K562 (cell line): ENCODE data around the gene SEPTIN1. TPM values are rescaled to one million over a fixed set of nuclear protein-coding genes. Genes with fewer than 3 reads are reported as not detected.
A peak's percentile ranks its signal among the peaks of the same experiment; 100 is the strongest.

Experiments
- BRF1 ChIP-seq: IDR thresholded peaks from 3 replicates; pipeline ENCODE4 v1.6.1; 2011; ENCODE audit warnings: borderline replicate concordance, mild to moderate bottlenecking; ENCODE audit not compliant: insufficient read length; ENCODE audit errors: extremely low read depth
- CBX3 ChIP-seq, 2 experiments: IDR thresholded peaks; 1 replicate in 1 of 2; 2 replicates in 1 of 2; pipeline ENCODE4 v1.6.1; 2012; ENCODE audit warnings: inconsistent platforms in 2 of 2, low read length in 2 of 2, borderline replicate concordance in 1 of 2, control low read depth in 1 of 2
- HNRNPLL ChIP-seq: fragments of 200-400 bp; formaldehyde crosslinking; IDR thresholded peaks from 2 replicates; pipeline ENCODE4 v1.6.1; 2017; ENCODE audit warnings: low read length, low read depth, mild to moderate bottlenecking; ENCODE audit not compliant: poor library complexity, severe bottlenecking
- JUND ChIP-seq, 2 experiments: IDR thresholded peaks; 2 replicates in 1 of 2; 3 replicates in 1 of 2; pipeline ENCODE4 v1.6.1; 2011; ENCODE audit warnings: borderline replicate concordance in 2 of 2, low read depth in 2 of 2, low read length in 2 of 2, improper control_type of control experiment in 1 of 2, missing biosample characterization in 1 of 2, missing genetic modification characterization in 1 of 2, missing genetic modification reagents in 1 of 2
- NEUROD1 ChIP-seq: fragments of 150-350 bp; IDR thresholded peaks from 2 replicates; pipeline ENCODE4 v1.6.1; 2014; ENCODE audit warnings: borderline replicate concordance, low read length, low read depth; ENCODE audit not compliant: partially characterized antibody
- PPARD ChIP-seq: fragments of 250-450 bp; sonication (Bioruptor Pico); IDR thresholded peaks from 2 replicates; pipeline ENCODE4 v1.8.0; 2022; ENCODE audit warnings: inconsistent platforms, mild to moderate bottlenecking, moderate library complexity
- RNF2 ChIP-seq: sonication (generic); IDR thresholded peaks from 2 replicates; pipeline ENCODE4 v1.6.1; 2016
- SNIP1 ChIP-seq: fragments of 450-650 bp; IDR thresholded peaks from 2 replicates; pipeline ENCODE4 v1.7.1; 2017; ENCODE audit warnings: low read depth, mild to moderate bottlenecking
- SOX6 ChIP-seq: fragments of 450-650 bp; IDR thresholded peaks from 2 replicates; pipeline ENCODE4 v1.6.1; 2014; ENCODE audit warnings: mild to moderate bottlenecking
- ZKSCAN3 ChIP-seq: fragments of 250-450 bp; sonication (Bioruptor Pico); IDR thresholded peaks from 2 replicates; pipeline ENCODE4 v1.4.0; 2020
- ZKSCAN8 ChIP-seq: fragments of 200-800 bp; sonication (Bioruptor generic); IDR thresholded peaks from 2 replicates; pipeline ENCODE4 v1.6.1; 2016; ENCODE audit warnings: missing genetic modification characterization, missing compliant biosample characterization
- ZNF780A ChIP-seq: fragments of 250-450 bp; sonication (Bioruptor Pico); IDR thresholded peaks from 2 replicates; pipeline ENCODE4 v1.5.0; 2021; ENCODE audit warnings: mild to moderate bottlenecking
- polyA plus RNA-seq, 8 experiments: library from polyadenylated mRNA; depleted of rRNA in 4 of 8; stranded (reverse) in 5 of 8; unstranded in 3 of 8; fragments of >200 nt; fragmentation: Nextera tagmentation in 2 of 8; fragmentation: Illumina TruSeq in 1 of 8; extraction: Ambion mirVana in 2 of 8; extraction: Trizol in 1 of 8; gene quantifications; 2 replicates each; pipeline versions ENCODE4 v1.2.1 to v1.2.3, GENCODE V29; 2011 to 2014; ENCODE audit warnings: inconsistent platforms in 1 of 8, missing spikeins in 1 of 8
- total RNA-seq, 7 experiments: library from RNA; depleted of rRNA in 6 of 7; stranded (reverse); fragments of >200 nt in 6 of 7; fragmentation: Illumina TruSeq in 2 of 7; extraction: Trizol in 2 of 7; gene quantifications; 2 replicates each; pipeline versions ENCODE4 v1.2.1 to v1.2.3, GENCODE V29; 2011 to 2021; ENCODE audit warnings: low replicate concordance in 1 of 7
- TF ChIP-seq, protein P1 (sequence below): fragments of 250-450 bp; sonication (Bioruptor Pico); IDR thresholded peaks from 2 replicates; pipeline ENCODE4 v1.5.0; 2021; ENCODE audit warnings: mild to moderate bottlenecking, moderate library complexity
- TF ChIP-seq, protein P2 (sequence below): sonication (generic); formaldehyde crosslinking; IDR thresholded peaks from 2 replicates; pipeline ENCODE4 v1.8.0; 2022; ENCODE audit warnings: mild to moderate bottlenecking, missing genetic modification reagents
- TF ChIP-seq, protein P3 (sequence below): IDR thresholded peaks from 2 replicates; pipeline ENCODE4 v1.6.1; 2016; ENCODE audit warnings: missing genetic modification characterization, missing compliant biosample characterization
- TF ChIP-seq, protein P4 (sequence below): fragments of 450-650 bp; IDR thresholded peaks from 2 replicates; pipeline ENCODE4 v1.6.1; 2016; ENCODE audit warnings: mild to moderate bottlenecking

SEPTIN1 gene
- total and polyA plus RNA-seq, 9 of the 15 experiments (the other 6 are each of a cell fraction or from before 2014, with no cell fraction given): 0.23 to 5.6 (median 1.7) TPM; not detected in 1

DNA sequence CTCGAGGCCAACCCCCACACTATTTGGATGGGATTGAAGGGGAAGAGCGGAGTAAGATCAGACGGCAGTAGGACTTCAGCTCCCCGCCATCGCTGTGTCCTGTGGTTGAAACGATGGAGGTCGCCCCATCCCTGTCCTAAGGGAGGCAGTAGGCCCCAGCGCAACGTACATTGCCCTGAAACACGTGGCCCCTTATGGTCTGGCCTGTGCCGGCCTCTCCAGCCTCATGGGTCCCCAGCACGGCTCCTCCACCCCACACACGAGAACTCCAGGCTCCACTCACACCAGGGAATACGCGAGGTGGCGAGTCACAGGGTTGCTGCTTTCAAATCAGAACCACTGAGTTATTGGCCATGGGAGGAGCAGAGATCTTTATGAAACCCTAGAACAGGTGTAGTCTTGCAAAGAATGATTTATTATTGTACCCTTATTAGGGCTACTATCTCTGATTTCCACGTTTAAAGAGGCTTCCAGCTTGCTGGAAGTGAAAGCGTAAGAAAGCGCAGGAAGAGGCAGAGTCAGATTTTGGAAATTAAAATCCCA, 48.1 kb upstream of the SEPTIN1 start (continued):
- TF ChIP-seq RNF2 (peak; percentile 67; the same call in 1 of the 2 replicates), SNIP1 (no peak), ZKSCAN8 (no peak; the same call in 1 of the 2 replicates), SOX6 (no peak), HNRNPLL (no peak), JUND (IDR thresholded peaks at IDR 0.05; ENCODE audit: borderline replicate concordance, low read depth, low read length) (no peak), JUND (tag; IDR thresholded peaks at IDR 0.05; ENCODE audit: borderline replicate concordance, low read depth, low read length) (no peak), ZKSCAN3 (CRISPR knock-in tag) (no peak), CBX3 (IDR thresholded peaks at IDR 0.05; ENCODE audit: borderline replicate concordance in 1 of 2, low read length in 2 of 2) (no peak), NEUROD1 (no peak), BRF1 (no peak), PPARD (CRISPR knock-in tag) (no peak), ZNF780A (no peak)
- TF ChIP-seq, protein P1, sequence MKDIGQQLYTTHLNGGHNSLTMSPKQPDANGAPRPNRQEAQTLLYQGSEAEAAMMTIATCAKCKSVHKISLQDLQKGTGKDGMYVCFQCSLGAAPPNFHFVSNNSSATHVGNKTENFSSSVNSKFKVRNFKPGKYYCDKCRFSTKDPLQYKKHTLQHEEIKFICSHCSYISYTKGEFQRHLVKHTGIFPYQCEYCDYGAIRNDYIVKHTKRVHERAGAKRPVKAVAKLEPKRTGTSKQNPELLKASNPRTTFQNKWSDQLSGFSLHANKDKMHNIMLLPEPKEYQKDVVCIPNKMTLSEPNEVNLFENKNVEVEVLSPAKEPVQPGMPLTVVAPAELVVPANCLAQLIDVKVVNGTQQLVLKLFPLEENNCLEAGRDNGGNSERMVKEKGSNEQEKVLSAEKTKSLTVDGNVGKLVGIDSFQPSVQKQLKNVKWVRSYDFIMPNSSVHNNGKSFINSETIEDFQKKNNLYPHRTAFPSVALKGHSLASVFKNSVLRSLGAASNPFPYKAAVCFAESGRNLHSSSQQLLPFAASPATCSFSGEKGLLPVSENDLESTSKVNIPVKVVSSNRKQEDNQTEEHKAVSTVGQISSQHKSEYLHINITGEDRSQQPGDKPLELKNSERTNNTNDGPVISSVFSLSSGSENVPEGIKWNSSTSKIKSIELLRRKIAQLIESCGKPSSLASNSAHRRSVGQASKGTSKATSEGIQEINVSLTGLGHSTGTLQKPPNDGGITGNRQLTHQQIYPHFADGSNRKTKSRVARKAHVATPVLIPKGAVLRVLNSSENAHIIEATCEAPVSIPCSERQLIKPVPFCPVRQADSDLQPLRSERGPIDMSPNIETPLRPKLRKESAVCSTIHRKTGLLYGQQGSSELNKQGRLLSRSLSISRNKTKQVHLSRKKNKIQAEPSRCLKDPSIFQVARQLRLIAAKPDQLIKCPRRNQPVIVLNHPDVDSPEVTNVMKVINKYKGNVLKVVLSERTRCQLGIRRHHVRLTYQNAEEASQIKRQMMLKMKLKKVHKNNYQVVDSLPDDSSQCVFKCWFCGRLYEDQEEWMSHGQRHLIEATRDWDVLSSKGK (CRISPR knock-in tag): no peak
- TF ChIP-seq, protein P2, sequence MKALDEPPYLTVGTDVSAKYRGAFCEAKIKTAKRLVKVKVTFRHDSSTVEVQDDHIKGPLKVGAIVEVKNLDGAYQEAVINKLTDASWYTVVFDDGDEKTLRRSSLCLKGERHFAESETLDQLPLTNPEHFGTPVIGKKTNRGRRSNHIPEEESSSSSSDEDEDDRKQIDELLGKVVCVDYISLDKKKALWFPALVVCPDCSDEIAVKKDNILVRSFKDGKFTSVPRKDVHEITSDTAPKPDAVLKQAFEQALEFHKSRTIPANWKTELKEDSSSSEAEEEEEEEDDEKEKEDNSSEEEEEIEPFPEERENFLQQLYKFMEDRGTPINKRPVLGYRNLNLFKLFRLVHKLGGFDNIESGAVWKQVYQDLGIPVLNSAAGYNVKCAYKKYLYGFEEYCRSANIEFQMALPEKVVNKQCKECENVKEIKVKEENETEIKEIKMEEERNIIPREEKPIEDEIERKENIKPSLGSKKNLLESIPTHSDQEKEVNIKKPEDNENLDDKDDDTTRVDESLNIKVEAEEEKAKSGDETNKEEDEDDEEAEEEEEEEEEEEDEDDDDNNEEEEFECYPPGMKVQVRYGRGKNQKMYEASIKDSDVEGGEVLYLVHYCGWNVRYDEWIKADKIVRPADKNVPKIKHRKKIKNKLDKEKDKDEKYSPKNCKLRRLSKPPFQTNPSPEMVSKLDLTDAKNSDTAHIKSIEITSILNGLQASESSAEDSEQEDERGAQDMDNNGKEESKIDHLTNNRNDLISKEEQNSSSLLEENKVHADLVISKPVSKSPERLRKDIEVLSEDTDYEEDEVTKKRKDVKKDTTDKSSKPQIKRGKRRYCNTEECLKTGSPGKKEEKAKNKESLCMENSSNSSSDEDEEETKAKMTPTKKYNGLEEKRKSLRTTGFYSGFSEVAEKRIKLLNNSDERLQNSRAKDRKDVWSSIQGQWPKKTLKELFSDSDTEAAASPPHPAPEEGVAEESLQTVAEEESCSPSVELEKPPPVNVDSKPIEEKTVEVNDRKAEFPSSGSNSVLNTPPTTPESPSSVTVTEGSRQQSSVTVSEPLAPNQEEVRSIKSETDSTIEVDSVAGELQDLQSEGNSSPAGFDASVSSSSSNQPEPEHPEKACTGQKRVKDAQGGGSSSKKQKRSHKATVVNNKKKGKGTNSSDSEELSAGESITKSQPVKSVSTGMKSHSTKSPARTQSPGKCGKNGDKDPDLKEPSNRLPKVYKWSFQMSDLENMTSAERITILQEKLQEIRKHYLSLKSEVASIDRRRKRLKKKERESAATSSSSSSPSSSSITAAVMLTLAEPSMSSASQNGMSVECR (CRISPR knock-in tag): no peak
- TF ChIP-seq, protein P3, sequence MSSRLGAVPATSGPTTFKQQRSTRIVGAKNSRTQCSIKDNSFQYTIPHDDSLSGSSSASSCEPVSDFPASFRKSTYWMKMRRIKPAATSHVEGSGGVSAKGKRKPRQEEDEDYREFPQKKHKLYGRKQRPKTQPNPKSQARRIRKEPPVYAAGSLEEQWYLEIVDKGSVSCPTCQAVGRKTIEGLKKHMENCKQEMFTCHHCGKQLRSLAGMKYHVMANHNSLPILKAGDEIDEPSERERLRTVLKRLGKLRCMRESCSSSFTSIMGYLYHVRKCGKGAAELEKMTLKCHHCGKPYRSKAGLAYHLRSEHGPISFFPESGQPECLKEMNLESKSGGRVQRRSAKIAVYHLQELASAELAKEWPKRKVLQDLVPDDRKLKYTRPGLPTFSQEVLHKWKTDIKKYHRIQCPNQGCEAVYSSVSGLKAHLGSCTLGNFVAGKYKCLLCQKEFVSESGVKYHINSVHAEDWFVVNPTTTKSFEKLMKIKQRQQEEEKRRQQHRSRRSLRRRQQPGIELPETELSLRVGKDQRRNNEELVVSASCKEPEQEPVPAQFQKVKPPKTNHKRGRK (tag): no peak
- TF ChIP-seq, protein P4, sequence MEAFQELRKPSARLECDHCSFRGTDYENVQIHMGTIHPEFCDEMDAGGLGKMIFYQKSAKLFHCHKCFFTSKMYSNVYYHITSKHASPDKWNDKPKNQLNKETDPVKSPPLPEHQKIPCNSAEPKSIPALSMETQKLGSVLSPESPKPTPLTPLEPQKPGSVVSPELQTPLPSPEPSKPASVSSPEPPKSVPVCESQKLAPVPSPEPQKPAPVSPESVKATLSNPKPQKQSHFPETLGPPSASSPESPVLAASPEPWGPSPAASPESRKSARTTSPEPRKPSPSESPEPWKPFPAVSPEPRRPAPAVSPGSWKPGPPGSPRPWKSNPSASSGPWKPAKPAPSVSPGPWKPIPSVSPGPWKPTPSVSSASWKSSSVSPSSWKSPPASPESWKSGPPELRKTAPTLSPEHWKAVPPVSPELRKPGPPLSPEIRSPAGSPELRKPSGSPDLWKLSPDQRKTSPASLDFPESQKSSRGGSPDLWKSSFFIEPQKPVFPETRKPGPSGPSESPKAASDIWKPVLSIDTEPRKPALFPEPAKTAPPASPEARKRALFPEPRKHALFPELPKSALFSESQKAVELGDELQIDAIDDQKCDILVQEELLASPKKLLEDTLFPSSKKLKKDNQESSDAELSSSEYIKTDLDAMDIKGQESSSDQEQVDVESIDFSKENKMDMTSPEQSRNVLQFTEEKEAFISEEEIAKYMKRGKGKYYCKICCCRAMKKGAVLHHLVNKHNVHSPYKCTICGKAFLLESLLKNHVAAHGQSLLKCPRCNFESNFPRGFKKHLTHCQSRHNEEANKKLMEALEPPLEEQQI: no peak
